Stimulated activated CD8-positive, alpha-beta memory T cell treated with anti-CD3 and anti-CD28 coated beads, Interleukin-4, amount 100 ng/mL, for 4 hours (primary cell): ENCODE measurements around the gene ATXN7L1.
"Not testable (repeated sequence)": the region's sequence is repeated elsewhere in the genome, so short reads cannot be mapped to it uniquely, and the experiment has no call there.

Experiments used
- DNase-seq, 2 donors: peaks; one replicate each; pipeline ENCODE4 v3.0.0-alpha.2; 2020; ENCODE audit warnings: low read depth in 2 of 2, low spot score in 1 of 2

Gene ATXN7L1

GRCh38 chr7:105748701-105749100 is 127.7 kb downstream of the ATXN7L1 start:
- DNase-seq = no peak

- DNase-seq = no peak
Measured at GRCh38 chr7:105745681-105746330, 130.6 kb downstream of the ATXN7L1 start.

- no peak for DNase-seq
Measured at GRCh38 chr7:105744258-105744657, 132.1 kb downstream of the ATXN7L1 start.

- DNase-seq = no peak
Measured at GRCh38 chr7:105743351-105744090, 132.9 kb downstream of the ATXN7L1 start.

- no peak for DNase-seq
Measured at GRCh38 chr7:105742787-105743186, 133.6 kb downstream of the ATXN7L1 start.

DNA sequence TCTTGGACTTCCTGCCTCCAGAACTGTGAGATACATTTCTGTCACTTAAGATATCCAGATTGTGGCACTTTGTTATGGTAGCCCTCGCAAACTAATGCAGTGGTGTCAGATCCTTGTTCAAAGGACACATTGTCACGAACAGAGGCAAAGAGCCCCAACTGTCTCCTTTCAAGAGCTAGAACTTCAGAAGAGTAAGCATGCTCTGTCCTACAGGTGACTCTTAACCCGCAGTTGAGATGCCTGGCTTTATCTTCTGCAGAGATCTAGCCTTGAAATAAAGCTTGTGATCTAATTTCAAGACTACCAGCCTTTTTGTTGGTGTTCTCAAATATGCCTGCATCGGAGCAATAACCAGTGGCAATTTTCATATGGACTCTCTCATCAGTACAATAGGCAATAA is 134.4 kb downstream of the ATXN7L1 start:
- DNase-seq = no peak

- DNase-seq = no peak
Measured at GRCh38 chr7:105738133-105738532, 138.3 kb downstream of the ATXN7L1 start.

GRCh38 chr7:105734233-105734632 is 142.2 kb downstream of the ATXN7L1 start:
- DNase-seq = no peak

DNA sequence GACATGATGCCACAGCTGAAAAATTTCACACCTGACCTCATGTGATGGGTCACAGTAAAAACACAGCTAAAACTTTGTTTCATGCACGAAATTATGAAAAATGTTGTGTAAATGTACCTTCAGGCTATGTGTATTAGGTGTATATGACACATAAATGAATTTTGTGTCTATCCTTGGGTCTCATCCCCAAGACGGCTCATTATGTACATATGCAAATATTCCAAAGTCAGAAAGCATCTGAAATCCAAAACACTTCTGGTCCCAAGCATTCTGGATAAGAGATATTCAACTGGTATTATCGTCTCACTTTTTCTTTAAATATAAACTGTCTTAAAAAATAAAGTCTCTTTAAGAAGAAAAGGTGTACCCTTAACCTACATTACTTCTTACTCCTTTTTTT is 145.4 kb downstream of the ATXN7L1 start:
- no peak for DNase-seq

GRCh38 chr7:105728028-105728427 is 148.4 kb downstream of the ATXN7L1 start:
- no peak for DNase-seq

GRCh38 chr7:105724688-105725087 is 151.7 kb downstream of the ATXN7L1 start:
- no peak for DNase-seq

GRCh38 chr7:105723572-105723971 is 152.8 kb downstream of the ATXN7L1 start:
- DNase-seq = no peak

- no peak for DNase-seq
Measured at GRCh38 chr7:105721571-105722104, 154.8 kb downstream of the ATXN7L1 start.

DNA sequence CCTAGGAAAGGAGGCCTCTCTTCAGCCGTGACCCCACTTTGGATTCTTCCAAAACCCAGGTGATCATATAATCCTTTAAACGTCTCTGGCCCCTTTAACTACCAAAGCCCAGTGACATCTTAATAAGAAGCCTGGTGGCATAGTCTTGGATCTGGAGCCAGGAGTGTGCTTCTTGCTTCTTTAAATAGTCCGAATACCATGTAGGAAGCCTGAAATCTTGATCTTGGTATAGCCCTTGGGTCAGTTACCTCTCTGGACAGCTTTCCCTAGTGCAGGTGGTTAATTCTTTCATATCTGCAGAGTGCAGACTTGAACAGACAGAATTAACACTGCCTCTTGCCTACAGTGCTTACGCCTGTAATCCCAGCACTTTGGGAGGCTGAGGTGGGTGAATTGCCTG is 156.5 kb downstream of the ATXN7L1 start:
- DNase-seq = no peak

DNA sequence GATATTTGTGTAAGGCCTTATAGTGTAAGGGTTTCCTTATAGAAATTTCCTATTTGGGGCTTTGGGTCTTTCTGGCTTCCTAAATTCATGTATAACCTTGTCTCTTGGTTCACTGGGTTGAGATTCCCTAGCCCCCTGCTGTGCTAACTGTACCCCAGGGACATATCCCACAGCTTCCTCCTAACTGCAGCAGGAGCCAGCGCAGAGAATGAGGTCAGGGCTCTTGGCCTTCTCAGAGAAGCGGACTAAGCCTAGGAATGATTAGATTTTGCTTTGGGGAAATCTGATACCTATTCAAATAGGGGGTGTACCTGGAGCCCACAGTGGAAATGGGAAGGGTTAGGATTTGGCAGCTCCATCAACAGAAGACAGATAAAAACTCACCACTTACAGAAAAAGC is 157.0 kb downstream of the ATXN7L1 start:
- DNase-seq = no peak

- DNase-seq = no peak
Measured at GRCh38 chr7:105718511-105718925, 157.9 kb downstream of the ATXN7L1 start.

DNA sequence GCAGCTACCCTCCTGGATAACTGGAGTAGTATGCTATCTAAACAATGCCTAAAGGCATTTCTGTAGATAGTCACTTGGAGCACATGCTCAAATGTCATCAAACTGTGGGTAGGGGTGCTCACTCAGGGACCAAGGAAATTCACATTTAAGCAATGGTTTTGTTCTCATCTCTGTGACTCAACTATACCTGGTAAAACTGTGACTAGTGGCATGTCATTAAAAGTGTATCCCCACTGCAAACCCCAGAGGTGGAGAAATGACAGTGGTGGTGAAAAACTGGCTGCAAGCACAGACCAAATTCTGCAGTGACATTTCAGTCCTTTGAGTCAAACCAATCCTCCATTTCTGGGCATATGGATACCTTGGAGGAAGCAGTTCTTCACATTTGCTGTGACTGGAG is 160.9 kb downstream of the ATXN7L1 start:
- no peak for DNase-seq

DNA sequence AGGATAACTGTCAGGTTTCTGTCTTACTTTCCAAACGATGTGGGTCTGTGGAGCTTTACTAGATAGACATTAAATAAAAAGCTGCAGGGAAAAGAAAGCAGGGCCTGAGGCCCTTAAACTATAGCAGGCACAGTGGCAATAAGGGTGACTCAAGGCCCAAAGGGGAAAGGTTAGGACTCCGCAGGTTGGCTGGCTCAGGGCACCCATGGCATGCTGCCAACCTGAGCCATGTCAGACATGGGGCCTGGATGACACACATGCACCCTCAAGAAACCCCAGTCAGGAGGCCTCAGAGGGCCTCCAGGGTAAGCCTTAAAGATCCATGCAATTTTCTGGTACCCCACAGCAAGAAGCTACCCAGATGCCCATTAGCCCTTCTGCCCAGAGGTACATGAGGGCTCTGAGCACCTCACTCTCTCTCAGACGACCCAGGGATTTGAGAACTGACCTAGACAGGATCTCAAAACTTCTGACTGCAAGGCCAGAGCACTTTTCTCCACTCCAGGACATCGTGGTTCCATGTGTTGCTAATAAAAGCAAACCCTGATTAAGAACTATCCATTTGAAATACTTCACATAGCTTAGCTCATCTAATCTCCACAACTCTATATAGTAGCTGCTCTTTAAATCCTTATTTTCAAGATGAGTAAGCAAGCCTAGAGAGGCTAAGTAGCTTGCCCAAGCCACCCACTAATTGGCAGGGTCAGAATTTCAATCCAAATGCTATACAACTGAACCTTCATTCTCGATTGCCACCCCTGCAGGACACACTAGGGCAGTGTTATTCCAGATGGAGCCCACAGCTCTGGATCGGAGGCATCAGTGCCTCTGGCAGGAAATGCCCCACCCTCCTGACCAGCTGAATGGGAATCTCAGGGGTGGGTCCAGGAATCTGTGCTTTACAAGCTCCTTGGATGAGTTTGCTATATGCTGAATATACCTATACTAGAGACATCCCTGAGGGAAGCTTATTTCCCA is 162.6 kb downstream of the ATXN7L1 start:
- DNase-seq = no peak

- no peak for DNase-seq
Measured at GRCh38 chr7:105712877-105713276, 163.5 kb downstream of the ATXN7L1 start.

DNA sequence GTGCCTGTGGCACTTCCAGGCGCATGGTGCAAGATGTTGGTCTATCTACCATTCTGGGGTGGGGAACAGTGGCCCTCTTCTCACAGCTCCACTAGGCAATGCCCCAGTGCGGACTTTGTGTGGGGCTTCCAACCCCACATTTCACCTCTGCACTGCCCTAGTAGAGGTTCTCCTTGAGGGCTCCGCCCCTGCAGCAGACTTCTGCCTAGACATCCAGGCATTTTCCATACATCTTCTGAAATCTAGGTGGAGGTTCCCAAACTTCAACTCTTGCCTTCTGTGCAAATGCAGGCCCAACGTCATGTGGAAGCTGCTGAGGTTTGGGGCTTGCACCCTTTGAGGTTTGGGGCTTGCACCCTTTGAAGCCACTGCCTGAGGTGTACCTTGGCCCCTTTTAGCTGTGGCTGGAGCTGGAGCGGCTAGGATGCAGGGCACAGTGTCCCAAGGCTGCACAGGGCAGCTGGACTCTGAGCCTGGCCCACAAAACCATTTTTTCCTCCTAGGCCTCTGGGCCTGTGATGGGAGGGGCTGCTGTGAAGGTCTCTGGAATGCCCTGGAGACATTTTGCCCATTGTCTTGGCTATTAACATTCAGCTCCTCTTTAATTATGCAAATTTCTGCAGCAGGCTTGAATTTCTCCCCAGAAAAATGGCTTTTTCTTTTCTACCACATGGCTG is 164.5 kb downstream of the ATXN7L1 start:
- DNase-seq = no peak

- not testable (repeated sequence) for DNase-seq
Measured at GRCh38 chr7:105710720-105711119, 165.7 kb downstream of the ATXN7L1 start.
